DOHH2 (cell line): ENCODE measurements around the gene C11orf68.

ENCODE experiments used
- H3F3A ChIP-seq: fragments of 200-600 bp; sonication (generic), shearing (Covaris generic); 2 replicates; pipeline ENCODE4 v1.6.0; 2016; ENCODE audit warnings: antibody characterized with exemption, mild to moderate bottlenecking; ENCODE audit not compliant: control insufficient read depth, insufficient read depth
- H3K27ac ChIP-seq: fragments of 200-600 bp; sonication (generic); 2 replicates; pipeline ENCODE4 v1.5.1; 2014; ENCODE audit warnings: low read depth, mild to moderate bottlenecking, low read length, moderate library complexity
- H3K27me3 ChIP-seq: fragments of 200-600 bp; sonication (generic); 2 replicates; pipeline ENCODE4 v1.6.1; 2014; ENCODE audit warnings: mild to moderate bottlenecking, low read length, mixed read lengths; ENCODE audit not compliant: control insufficient read depth
- H3K36me3 ChIP-seq: fragments of 200-600 bp; sonication (generic); 2 replicates; pipeline ENCODE4 v1.6.1; 2014; ENCODE audit warnings: mild to moderate bottlenecking, low read length, moderate library complexity, mixed read lengths; ENCODE audit not compliant: control insufficient read depth
- H3K4me1 ChIP-seq: fragments of 200-600 bp; sonication (generic); 2 replicates; pipeline ENCODE4 v1.6.1; 2014; ENCODE audit warnings: mild to moderate bottlenecking, low read length, mixed read lengths; ENCODE audit not compliant: control insufficient read depth
- H3K4me2 ChIP-seq: fragments of 200-600 bp; sonication (generic); 2 replicates; pipeline ENCODE4 v1.6.0; 2014; ENCODE audit warnings: mild to moderate bottlenecking, low read length, moderate library complexity
- H3K4me3 ChIP-seq: fragments of 200-600 bp; sonication (generic); 2 replicates; pipeline ENCODE4 v1.5.1; 2014; ENCODE audit warnings: mild to moderate bottlenecking, low read length, mixed read lengths
- H3K79me2 ChIP-seq: fragments of 200-600 bp; sonication (generic); 2 replicates; pipeline ENCODE4 v1.6.1; 2014; ENCODE audit warnings: mild to moderate bottlenecking, low read length, mixed read lengths; ENCODE audit not compliant: control insufficient read depth
- H3K9me2 ChIP-seq: fragments of 200-600 bp; sonication (generic); replicated peaks from 2 replicates; pipeline ENCODE4 v1.6.1; 2014; ENCODE audit warnings: mild to moderate bottlenecking, low read length, mixed read lengths; ENCODE audit not compliant: control insufficient read depth
- H3K9me3 ChIP-seq: fragments of 200-600 bp; sonication (generic); 2 replicates; pipeline ENCODE4 v1.6.1; 2014; ENCODE audit warnings: antibody characterized with exemption, low read length, mixed read lengths; ENCODE audit not compliant: control insufficient read depth, insufficient read depth
- H4K20me1 ChIP-seq: fragments of 200-600 bp; sonication (generic); 2 replicates; pipeline ENCODE4 v1.6.0; 2014; ENCODE audit warnings: low read depth, mild to moderate bottlenecking, antibody characterized with exemption, low read length, moderate library complexity; ENCODE audit not compliant: control insufficient read depth, insufficient read depth
- EZH2phosphoT487 ChIP-seq: fragments of 200-600 bp; sonication (generic); IDR thresholded peaks from 2 replicates; pipeline ENCODE4 v1.6.1; 2017; ENCODE audit warnings: borderline replicate concordance, mild to moderate bottlenecking, antibody characterized with exemption, low read length, moderate library complexity, mixed read lengths
- TF ChIP-seq, protein P1 (sequence below): fragments of 200-600 bp; sonication (generic); IDR thresholded peaks from one replicate; pipeline ENCODE4 v1.5.1; 2014; ENCODE audit warnings: antibody characterized with exemption, mild to moderate bottlenecking, low read depth, low read length; ENCODE audit not compliant: poor library complexity, severe bottlenecking

The C11orf68 gene

DNA sequence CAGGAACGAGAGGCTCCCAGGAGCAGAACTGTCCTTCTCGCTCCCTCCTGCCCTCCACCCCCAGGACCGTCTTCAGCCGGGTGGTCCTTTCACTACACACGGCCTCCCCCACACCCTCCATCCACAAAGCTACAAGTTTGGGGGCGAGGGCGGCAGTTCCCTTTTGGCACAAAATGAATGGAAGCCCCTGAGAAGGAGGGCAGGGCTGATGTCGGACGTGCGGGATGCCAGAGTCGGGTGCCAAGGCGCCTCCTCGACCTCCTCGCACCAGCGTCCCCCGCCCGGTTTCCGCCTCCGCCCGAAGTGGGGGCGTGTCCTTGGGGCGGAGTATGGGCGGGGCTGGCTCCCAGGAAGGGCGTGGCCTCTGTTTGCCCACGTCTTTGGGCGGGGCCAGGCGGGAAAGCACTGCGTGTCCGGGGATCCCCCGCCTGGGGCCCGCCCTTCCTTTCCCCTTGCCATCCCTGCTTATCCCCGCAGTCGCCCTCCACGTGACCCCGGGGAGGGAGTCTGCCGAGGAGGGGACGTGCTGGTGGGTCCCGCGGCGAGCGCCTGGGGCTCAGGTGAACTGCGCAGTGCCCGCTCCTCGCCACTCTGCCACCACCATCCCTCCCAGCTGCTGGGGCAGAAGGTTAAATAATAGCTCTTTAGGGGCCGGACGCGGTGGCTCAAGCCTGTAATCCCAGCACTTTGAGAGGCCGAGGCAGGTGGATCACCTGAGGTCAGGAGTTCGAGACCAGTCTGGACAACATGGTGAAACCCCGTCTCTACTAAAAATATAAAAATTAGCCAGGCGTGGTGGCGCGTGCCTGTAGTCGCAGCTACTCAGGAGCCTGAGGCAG is 45.3 kb downstream of the C11orf68 start:
- Histone ChIP-seq H3K4me1 (peaks cover 29% of the 10 kb centered on the region), H3K4me2 (peak overlapping the region; percentile 86), H3K79me2 (no peaks in the 10 kb centered on the region), H3K36me3 (no peaks in the 10 kb centered on the region), H3K9me2 (no peaks in the 10 kb centered on the region), H3F3A (0 out of 2 replicates have a peak, but pooled peaks cover 6% of the 10 kb centered on the region), H3K27me3 (peaks cover 20% of the 10 kb centered on the region), H3K9me3 (no peaks in the 10 kb centered on the region), H4K20me1 (no peaks in the 10 kb centered on the region), H3K27ac (no peak overlapping the region), H3K4me3 (peak overlapping the region; percentile 72)
- TF ChIP-seq, protein P1, sequence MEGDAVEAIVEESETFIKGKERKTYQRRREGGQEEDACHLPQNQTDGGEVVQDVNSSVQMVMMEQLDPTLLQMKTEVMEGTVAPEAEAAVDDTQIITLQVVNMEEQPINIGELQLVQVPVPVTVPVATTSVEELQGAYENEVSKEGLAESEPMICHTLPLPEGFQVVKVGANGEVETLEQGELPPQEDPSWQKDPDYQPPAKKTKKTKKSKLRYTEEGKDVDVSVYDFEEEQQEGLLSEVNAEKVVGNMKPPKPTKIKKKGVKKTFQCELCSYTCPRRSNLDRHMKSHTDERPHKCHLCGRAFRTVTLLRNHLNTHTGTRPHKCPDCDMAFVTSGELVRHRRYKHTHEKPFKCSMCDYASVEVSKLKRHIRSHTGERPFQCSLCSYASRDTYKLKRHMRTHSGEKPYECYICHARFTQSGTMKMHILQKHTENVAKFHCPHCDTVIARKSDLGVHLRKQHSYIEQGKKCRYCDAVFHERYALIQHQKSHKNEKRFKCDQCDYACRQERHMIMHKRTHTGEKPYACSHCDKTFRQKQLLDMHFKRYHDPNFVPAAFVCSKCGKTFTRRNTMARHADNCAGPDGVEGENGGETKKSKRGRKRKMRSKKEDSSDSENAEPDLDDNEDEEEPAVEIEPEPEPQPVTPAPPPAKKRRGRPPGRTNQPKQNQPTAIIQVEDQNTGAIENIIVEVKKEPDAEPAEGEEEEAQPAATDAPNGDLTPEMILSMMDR = no peak
- TF ChIP-seq EZH2phosphoT487 = no peak

DNA sequence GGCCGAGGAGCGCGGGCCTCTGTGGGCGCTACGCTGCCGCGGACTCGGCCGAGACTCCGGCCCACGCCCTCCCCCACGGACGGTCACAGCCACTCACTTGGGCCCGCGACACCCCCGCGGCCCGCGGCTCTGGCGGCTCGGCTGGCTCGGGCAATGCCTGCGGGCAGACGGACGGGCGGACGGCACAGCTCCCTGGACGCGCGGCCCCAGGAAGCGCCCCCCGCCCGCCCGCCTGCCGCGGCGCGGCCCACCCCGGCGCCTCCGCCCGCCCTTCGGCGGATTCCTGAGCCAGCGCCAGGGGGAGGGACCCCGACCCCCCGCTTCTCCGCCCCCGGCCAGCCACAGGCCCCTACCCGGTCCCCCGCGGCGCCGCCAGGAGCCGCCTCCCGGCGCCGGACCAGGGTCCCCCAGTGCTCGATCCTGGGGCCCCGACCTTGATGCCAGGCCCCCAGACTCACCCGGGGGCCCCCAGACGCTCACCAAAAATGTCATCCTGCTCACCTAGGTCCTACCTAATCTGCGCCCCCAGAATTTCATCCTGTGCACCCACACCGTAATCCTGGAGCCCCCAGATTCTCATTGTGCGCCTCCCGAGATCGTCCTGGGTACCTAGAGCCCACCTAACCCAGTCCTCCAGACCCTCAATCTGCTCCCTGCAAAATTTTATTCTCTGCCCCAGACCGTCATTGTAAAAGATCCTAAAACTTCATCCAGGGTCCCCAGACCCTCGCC is 46.1 kb downstream of the C11orf68 start, which contains the start of gene EFEMP2:
Gene EFEMP2, minus strand, starts transcription at position 215 of the 732 bp plus-strand sequence. CDS start 446 bp downstream, outside the sequence.
- Histone ChIP-seq H3F3A (0 out of 2 replicates have a peak, but pooled peaks cover 6% of the 10 kb centered on the region), H3K4me2 (peak within 1 kb of the TSS; percentile 86), H3K79me2 (no peaks in the 10 kb centered on the region), H3K9me2 (no peaks in the 10 kb centered on the region), H3K4me1 (peaks cover 31% of the 10 kb centered on the region), H3K4me3 (peak within 1 kb of the TSS; percentile 72), H3K36me3 (no peaks in the 10 kb centered on the region), H3K27me3 (peaks cover 20% of the 10 kb centered on the region), H3K27ac (no peak within 1 kb of the TSS), H3K9me3 (no peaks in the 10 kb centered on the region), H4K20me1 (no peaks in the 10 kb centered on the region; the same call in 1 of the 2 replicates)
- TF ChIP-seq EZH2phosphoT487 = no peak; the same call in 1 of the 2 replicates
- TF ChIP-seq, protein P1 = no peak

DNA sequence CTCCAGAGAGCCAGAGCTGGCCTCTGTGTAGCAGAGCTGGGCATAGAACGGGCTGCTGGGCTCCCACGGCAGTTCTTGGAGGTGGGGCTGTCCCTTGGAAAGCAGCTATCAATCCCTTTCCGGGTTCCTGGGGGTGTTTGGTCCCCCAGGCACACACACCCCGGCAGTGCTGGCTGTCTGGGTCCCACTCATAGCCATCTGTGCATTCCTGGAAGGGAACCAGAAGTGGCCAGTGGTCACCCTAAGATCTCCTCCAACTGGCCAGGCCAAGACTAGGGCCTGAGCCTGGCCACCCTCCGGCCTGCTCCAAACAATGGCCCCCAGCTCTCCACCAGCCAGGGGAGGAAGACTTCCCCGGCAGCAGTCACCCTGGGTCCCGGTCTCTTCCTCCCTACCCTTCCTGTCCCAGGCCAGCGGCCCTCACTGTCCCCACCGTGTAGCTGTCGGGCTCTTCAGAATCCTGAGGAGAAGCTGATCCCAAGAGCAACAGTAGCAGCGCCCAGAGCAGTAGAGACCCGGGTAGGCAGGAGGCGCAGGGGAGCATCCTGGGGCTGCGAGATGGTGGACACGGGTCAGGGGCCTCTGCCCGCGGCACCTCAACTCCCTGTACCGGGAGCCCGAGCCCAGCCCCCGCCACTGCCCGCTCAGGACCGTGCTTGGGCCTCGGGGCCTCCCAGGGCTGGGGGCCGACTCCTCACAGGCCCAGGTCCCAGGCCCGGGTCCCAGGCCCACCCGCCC is 46.9 kb downstream of the C11orf68 start:
- Histone ChIP-seq H3K9me2 (no peaks in the 10 kb centered on the region), H3K4me2 (no peak overlapping the region), H3K9me3 (no peaks in the 10 kb centered on the region), H3K36me3 (peaks cover 4% of the 10 kb centered on the region), H3K79me2 (no peaks in the 10 kb centered on the region), H3K27ac (no peak overlapping the region), H3K27me3 (peaks cover 20% of the 10 kb centered on the region), H3K4me1 (peaks cover 37% of the 10 kb centered on the region), H3K4me3 (no peak overlapping the region), H4K20me1 (no peaks in the 10 kb centered on the region; the same call in 1 of the 2 replicates), H3F3A (0 out of 2 replicates have a peak, but pooled peaks cover 6% of the 10 kb centered on the region)
- TF ChIP-seq, protein P1 = no peak
- no peak for TF ChIP-seq EZH2phosphoT487
